SJCRH30 (cell line): Measurements from ENCODE around the gene CEP43. TPM values are rescaled to one million over a fixed set of nuclear protein-coding genes. Genes with fewer than 3 reads are reported as not detected.

Source experiments
- DNase-seq, 2 experiments: peaks; one replicate each; pipeline ENCODE4 v3.0.0-alpha.2; 2015 to 2020
- H3K27ac ChIP-seq: fragments of 250-450 bp; sonication (Bioruptor Pico); 2 replicates; pipeline ENCODE4 v1.5.1; 2020; ENCODE audit warnings: mild to moderate bottlenecking, moderate library complexity
- H3K27me3 ChIP-seq: fragments of 250-450 bp; sonication (Bioruptor Pico); 2 replicates; pipeline ENCODE4 v1.5.1; 2020; ENCODE audit warnings: mild to moderate bottlenecking, moderate library complexity
- H3K36me3 ChIP-seq: fragments of 250-450 bp; sonication (Bioruptor Pico); 2 replicates; pipeline ENCODE4 v1.5.1; 2020; ENCODE audit warnings: mild to moderate bottlenecking, moderate library complexity
- H3K4me1 ChIP-seq: fragments of 250-450 bp; sonication (Bioruptor Pico); 2 replicates; pipeline ENCODE4 v1.5.1; 2020; ENCODE audit warnings: mild to moderate bottlenecking, moderate library complexity
- H3K4me3 ChIP-seq: fragments of 250-450 bp; sonication (Bioruptor Pico); 2 replicates; pipeline ENCODE4 v1.5.1; 2020; ENCODE audit warnings: mild to moderate bottlenecking, moderate library complexity
- H3K9me3 ChIP-seq: fragments of 250-450 bp; sonication (Bioruptor Pico); replicated peaks from 2 replicates; pipeline ENCODE4 v1.5.1; 2020; ENCODE audit warnings: mild to moderate bottlenecking, moderate library complexity
- total RNA-seq: library from RNA; depleted of rRNA; stranded (reverse); fragments of >200 nt; shearing (Covaris generic); gene quantifications from 2 replicates; pipeline ENCODE4 v1.2.3, GENCODE V29; 2014

The CEP43 gene
- total RNA-seq, 1 experiment from 2014 or later: 60.2 TPM

DNA sequence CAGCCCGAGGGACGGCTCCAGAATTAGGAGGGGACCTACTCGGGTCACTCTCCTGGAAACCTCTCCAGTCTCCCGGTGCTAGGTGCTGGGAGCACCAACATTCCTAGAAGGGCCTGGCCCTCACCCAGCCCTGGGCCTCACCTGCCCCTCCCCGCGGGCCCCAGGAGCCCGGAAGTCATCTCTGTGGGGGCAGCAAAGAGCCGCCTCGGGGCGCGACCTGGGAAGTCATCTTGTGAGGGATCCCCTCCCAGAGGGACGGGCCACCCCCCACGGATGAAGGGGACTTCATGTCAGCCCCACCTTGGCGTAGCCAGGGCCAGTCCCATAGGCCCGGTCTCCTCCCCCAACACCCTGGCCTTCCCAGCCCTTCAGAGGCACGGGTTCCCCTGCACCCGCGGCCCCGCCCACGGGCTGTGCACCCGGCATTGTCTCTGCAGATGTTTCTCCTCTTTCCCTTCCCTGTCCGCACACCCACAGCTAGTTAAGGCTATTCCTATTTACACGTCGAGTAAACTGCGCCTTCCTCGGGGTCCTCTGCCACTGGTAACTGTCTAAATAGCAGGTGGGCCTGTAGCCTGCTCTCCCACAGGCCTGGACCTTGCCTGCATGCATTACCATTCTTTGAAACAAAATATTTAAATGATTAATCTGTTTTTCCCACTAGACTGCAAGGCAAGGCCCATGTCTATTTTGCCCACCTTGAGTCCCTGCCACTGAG lies 42.0 kb upstream of the CEP43 start:
- peak; percentile 40 to 63 for DNase-seq
- peak overlapping the region; percentile 38; the same call in 1 of the 2 replicates for H3K27ac ChIP-seq
- no peaks in the 10 kb centered on the region for H3K27me3 ChIP-seq
- no peaks in the 10 kb centered on the region for H3K36me3 ChIP-seq
- peak overlapping the region; percentile 91 for H3K4me3 ChIP-seq
- no peaks in the 10 kb centered on the region for H3K4me1 ChIP-seq
- no peaks in the 10 kb centered on the region for H3K9me3 ChIP-seq

DNA sequence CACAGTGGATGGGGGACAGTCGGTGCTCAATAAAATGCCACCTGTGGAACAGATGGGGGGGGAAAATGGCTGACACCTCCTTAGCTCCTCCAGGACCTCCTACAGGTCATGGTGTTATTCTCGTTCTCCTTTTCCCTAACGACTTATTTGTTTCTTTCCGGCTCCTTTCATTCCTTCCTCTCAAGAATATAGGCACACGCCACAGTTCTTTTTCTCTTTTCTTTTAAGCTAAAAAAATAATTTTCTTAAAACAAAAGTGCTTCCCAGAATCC lies 41.5 kb upstream of the CEP43 start:
- Histone ChIP-seq H3K36me3 (no peaks in the 10 kb centered on the region), H3K27ac (no peak overlapping the region), H3K4me1 (no peaks in the 10 kb centered on the region), H3K9me3 (no peaks in the 10 kb centered on the region), H3K4me3 (no peak overlapping the region), H3K27me3 (no peaks in the 10 kb centered on the region)
- no peak for DNase-seq

DNA sequence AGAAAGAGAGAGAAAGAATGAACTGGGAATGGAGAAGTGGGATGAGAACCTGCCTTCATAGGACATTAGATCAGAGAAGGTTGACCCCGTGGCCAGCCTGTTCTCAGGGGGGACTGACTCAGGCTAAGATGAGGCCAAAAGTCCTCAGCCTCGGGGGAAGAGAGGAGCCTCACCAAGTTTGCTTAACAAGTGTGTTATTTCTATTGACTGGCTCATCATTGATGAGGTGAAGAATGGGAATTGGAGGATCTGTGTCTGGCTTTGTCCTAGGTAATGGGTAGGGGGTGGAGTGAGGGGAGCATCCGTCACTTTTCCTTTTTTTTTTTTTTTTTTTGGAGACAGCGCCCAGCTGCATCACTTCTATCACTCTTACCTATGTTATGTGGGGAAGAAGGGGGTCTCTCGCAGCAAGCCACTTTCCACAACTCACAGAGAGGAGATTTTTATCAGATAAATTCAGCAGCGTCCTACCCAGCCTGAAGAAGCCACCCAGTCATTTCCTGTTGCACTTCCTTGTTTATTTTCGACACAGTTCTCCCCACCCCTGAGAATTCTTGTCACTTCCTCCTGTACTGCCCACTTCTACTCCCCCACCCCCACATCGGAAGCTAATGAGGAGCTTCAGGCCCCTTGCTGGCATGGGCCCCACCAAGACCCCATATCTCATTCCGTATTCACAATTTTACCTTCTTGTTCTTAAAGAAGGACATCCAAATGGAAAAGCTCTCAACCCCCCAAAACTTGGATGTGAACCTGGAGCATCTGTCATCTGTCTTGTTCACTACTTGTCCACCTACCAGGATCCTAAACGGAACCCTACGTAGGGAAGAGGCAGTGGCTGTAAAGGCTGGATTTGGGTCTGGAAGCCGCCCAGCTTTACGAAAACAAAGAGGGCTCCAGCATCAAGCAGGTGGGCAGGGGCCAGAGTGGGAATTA lies 40.0 kb upstream of the CEP43 start:
- Histone ChIP-seq H3K27ac (no peak overlapping the region), H3K4me1 (no peaks in the 10 kb centered on the region), H3K9me3 (no peaks in the 10 kb centered on the region; the same call in 1 of the 2 replicates), H3K27me3 (no peaks in the 10 kb centered on the region), H3K4me3 (no peak overlapping the region), H3K36me3 (no peaks in the 10 kb centered on the region)
- DNase-seq: no peak

DNA sequence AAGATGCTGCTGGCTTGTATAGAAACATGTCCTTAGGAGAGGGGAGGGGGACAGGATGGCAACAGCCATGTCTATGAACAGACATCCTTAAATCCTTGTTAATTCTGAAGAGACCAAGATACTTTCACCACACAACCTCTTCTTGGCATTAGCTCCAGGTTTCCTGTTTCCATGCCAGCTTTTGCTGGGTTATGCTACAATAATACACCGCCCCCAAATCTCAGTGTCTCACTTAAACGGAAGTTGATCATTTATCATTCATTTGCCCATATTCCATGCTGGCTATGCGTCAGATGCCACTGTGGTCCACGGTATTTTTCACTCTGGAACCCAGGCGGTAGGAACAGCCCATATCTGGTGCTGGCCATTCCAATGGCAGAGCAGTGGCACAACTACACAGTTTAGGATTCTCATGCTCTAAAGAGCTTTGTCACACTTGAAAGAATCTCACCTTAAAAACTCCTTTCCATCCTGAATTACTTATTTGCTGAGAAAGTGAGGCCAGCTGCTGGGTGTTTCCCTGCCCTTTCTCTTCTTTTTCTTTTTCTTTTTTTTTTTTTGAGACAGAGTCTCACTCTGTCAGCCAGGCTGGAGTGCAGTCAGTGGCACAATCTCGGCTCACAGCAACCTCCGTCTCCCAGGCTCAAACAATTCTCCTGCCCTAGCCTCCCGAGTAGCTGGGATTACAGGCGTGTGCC lies 39.1 kb upstream of the CEP43 start:
- DNase-seq: no peak
- Histone ChIP-seq H3K27ac (no peak overlapping the region), H3K9me3 (no peaks in the 10 kb centered on the region; the same call in 1 of the 2 replicates), H3K36me3 (no peaks in the 10 kb centered on the region), H3K4me3 (no peak overlapping the region), H3K27me3 (no peaks in the 10 kb centered on the region), H3K4me1 (no peaks in the 10 kb centered on the region)

DNA sequence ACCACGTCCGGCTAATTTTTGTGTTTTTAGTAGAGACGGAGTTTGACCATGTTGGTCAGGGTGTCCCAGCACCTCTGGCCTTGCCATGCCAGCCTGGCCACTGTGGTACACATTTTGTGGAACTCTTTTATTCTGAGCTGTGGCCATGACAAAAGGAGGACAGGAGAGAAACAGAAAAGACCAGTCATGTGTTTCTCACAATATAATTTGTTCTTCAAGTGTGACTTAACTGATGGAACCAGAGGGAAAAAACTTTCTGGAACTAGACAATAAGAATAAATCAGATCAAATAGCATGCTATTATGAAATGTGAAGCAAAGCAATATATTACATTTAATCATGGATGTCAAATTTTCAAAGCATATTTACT lies 38.6 kb upstream of the CEP43 start:
- no peak for DNase-seq
- no peak overlapping the region for H3K4me3 ChIP-seq
- H3K27me3 ChIP-seq: no peaks in the 10 kb centered on the region
- no peaks in the 10 kb centered on the region; the same call in 1 of the 2 replicates for H3K9me3 ChIP-seq
- no peak overlapping the region for H3K27ac ChIP-seq
- H3K4me1 ChIP-seq: no peaks in the 10 kb centered on the region
- H3K36me3 ChIP-seq: no peaks in the 10 kb centered on the region

DNA sequence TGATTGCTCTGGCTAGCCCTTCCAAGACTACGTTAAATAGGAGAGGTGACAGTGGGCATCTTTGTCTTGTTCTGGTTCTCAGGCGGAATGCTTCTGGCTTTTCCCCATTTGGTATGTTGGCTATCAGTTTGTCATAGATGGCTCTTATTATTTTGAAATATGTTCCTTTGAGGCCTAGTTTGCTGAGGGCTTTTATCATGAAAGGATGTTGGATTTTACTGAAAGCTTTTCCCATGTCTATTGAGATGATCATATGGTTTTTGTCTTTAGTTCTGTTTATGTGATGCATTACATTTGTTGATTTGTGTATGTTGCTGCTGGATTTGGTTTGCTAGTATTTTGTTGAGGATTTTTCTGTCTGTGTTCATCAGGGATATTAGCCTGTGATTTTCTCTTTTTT lies 32.9 kb upstream of the CEP43 start:
- DNase-seq: no peak
- Histone ChIP-seq H3K4me1 (no peaks in the 10 kb centered on the region), H3K9me3 (peaks cover 7% of the 10 kb centered on the region; the same call in 1 of the 2 replicates), H3K4me3 (no peak overlapping the region), H3K36me3 (no peaks in the 10 kb centered on the region), H3K27me3 (no peaks in the 10 kb centered on the region), H3K27ac (no peak overlapping the region)

DNA sequence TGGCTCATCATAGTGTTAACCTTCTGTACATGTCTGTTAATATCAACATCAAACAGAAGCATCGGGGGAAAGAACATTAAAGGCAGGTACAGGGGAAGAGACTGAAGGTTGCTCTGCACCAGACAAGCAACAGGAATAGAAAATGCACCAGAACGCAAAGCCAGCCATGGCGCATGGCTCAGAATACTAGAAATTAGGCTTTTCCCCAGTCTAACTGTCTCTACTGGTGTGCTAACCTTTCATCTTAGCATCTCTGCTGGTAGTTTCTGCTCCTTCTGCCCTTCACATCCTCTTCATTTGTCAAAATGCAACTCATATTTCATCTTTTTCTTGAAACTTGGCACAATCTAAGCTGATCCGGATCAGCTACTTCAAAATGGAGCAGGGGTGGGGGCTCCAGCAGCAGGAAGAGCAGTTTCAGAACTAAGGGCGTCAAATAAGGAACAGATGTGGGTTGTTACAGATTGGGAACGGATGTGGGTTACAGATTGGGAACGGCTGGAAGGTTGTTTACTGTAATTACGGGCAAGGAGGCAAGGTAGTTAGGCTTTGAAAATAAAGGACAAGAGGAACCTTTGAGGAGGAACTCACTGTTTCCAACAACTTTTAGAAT lies 29.7 kb upstream of the CEP43 start:
- H3K27me3 ChIP-seq: no peaks in the 10 kb centered on the region
- H3K9me3 ChIP-seq: peaks cover 7% of the 10 kb centered on the region; the same call in 1 of the 2 replicates
- no peak overlapping the region for H3K27ac ChIP-seq
- H3K36me3 ChIP-seq: no peaks in the 10 kb centered on the region
- no peak overlapping the region for H3K4me3 ChIP-seq
- no peaks in the 10 kb centered on the region for H3K4me1 ChIP-seq
- no peak for DNase-seq

DNA sequence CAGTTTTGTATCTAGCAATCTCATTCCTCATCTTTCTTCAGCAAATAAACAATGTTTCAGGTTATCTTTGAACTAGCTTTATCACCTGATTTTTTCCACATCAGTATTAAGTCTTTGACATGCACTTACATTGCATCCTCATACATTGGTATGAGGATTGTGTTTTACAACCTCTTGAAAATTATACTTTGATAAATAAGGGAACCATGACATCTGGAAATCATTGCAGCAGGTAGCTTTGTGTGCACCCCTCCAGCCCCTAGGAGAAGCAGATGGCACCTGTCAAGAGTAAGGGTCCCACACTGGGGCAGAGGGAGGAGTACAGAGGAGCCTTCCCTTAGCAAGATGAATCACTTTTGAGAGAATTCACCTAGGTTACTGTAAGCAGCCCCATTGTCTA lies 29.1 kb upstream of the CEP43 start:
- Histone ChIP-seq H3K4me3 (no peak overlapping the region), H3K27ac (no peak overlapping the region), H3K4me1 (no peaks in the 10 kb centered on the region), H3K36me3 (no peaks in the 10 kb centered on the region), H3K9me3 (peaks cover 7% of the 10 kb centered on the region; the same call in 1 of the 2 replicates), H3K27me3 (no peaks in the 10 kb centered on the region)
- DNase-seq: no peak

DNA sequence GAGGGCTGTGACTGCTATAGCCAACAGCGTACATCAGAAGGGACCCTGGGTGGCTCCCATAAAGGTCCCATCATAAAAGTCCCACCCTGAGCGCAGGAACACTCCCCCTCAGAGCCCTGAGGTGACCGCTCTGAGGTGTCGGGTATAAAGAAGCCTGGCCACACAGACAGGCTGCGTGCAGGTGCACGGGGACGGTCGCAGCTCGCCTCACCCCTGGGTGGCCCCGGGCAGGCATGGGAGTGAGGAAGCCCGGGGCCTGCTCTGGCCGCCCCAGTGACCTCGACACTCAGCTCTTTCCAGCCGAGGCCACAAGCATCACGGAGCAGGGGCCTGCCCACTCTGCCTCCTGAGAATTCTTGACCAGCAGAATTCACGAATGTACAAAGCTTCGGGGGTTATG lies 28.4 kb upstream of the CEP43 start:
- no peak for DNase-seq
- H3K27me3 ChIP-seq: no peaks in the 10 kb centered on the region
- H3K4me1 ChIP-seq: no peaks in the 10 kb centered on the region
- no peak overlapping the region for H3K27ac ChIP-seq
- no peaks in the 10 kb centered on the region for H3K36me3 ChIP-seq
- H3K4me3 ChIP-seq: no peak overlapping the region
- peaks cover 7% of the 10 kb centered on the region; the same call in 1 of the 2 replicates for H3K9me3 ChIP-seq

DNA sequence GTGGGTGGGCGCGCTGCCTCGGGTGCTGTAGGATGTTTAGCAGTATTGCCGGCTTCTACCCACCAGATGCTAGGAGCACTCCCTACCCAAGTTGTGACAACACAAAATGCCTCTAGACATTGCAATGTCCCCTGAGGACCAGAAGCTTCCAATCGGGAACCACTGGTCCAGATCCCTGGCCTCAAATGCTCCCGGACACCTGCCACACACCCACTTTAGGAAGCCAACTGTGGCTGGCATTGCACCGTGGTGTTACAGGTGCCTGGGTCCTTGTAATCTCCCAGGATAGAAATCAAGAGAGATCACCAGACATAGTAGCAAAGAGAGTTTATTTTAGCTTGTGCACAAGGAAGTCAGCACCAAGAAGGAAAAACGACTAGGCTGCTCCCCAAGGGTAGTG lies 27.9 kb upstream of the CEP43 start:
- Histone ChIP-seq H3K4me3 (no peak overlapping the region), H3K27ac (no peak overlapping the region), H3K27me3 (no peaks in the 10 kb centered on the region), H3K4me1 (no peaks in the 10 kb centered on the region), H3K36me3 (no peaks in the 10 kb centered on the region), H3K9me3 (peaks cover 3% of the 10 kb centered on the region; the same call in 1 of the 2 replicates)
- DNase-seq: no peak

DNA sequence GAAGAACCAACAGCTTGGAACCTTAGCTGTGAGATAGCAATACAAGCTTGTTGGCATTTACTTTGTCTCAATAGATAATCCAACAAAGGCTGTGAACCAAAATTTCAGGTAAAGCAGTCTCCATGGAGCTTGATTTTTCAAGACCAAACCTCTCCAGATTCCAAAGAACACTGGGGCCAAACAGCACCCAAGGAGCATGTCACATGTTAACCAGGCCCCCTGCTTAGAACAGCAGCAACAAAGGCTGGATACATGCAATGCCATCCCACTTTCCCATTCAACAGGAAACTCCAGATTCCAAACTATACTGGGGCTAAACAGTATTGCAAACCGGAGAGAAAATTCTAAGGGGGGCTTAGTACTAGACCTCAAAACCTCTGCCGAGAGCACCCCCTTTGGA lies 27.1 kb upstream of the CEP43 start:
- Histone ChIP-seq H3K9me3 (no peaks in the 10 kb centered on the region), H3K27ac (no peak overlapping the region), H3K27me3 (no peaks in the 10 kb centered on the region), H3K36me3 (no peaks in the 10 kb centered on the region), H3K4me1 (no peaks in the 10 kb centered on the region), H3K4me3 (no peak overlapping the region)
- DNase-seq: no peak

DNA sequence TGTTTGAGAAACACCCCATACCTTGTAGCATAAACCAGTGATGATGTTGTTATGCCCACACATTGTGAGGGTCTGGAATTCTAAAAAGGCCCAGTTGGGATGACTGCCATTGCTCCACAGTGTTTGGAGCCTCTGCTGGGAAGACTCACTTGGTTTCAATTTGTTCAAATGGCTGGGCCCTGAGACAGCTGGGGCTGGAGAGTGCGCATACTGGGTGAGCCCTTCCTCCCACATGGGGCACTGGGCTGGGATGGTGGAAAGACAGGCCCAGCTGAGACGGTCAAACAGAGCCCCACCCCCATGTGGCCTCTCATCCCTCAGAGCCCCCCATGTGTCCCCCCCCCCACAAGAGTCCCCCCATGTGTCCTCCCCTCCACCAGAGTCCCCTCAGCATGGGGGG lies 22.6 kb upstream of the CEP43 start:
- Histone ChIP-seq H3K4me1 (no peaks in the 10 kb centered on the region), H3K4me3 (no peak overlapping the region), H3K27me3 (no peaks in the 10 kb centered on the region), H3K27ac (no peak overlapping the region), H3K9me3 (no peaks in the 10 kb centered on the region), H3K36me3 (peaks cover 26% of the 10 kb centered on the region)
- DNase-seq: no peak

DNA sequence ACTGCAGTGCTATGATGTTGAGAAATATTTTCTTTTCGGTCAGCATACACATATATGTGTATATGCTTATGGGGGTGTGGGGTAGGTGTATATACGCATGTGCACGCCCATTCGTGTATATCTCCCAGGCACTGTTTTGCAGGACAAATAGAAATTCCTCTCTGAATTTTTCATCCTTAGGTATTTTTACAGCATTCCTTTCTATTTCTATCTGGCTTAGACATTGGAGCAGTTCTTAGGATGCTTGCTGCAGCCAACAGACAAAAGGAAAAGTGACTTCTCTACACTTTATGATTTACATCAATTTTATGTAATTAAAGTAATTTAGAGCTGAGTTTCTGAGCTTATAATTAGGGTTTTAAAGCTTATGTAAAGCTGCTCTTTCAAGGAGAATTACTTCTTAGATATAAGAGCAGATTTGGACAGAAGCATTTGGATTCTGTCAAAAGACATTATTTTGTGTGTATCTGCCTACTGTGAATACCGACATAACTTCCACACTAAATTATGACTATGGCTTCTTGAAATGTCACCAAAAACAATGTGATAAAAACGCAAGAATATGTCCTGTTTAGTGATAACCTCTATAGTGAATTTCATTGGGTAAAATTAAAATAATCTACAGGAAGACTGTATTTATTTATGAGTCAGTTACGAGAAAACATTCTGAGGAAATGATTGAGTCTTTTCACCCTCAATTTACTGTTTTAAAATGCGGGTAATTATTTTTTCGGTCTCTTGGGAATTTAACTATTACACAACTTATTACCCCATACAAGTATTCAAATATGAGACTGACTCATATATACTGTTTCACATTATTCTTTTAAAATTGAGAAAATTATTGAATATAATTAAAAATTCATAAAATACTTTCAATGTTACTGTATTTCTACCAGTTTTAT lies 21.3 kb upstream of the CEP43 start:
- no peaks in the 10 kb centered on the region for H3K27me3 ChIP-seq
- no peaks in the 10 kb centered on the region for H3K4me1 ChIP-seq
- no peaks in the 10 kb centered on the region for H3K9me3 ChIP-seq
- H3K36me3 ChIP-seq: peaks cover 32% of the 10 kb centered on the region
- no peak overlapping the region for H3K4me3 ChIP-seq
- no peak overlapping the region for H3K27ac ChIP-seq
- no peak for DNase-seq

DNA sequence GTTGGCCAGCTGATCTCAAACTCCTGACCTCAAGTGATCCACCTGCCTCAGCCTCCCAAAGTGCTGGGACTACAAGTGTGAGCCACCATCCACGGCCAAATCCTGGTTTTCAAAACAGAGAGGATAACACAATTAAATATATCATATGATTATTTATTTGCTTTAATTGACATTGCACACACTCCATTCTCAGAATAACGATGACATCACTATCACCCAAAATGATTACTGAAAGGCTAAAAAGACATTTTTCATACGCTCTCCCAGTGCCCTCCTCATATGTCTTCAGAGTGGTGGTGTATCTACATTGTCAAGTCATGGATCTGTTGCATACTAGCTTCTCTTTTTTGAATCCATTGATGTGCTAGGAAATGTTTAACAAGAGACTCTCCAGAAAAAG lies 18.5 kb upstream of the CEP43 start:
- Histone ChIP-seq H3K27me3 (no peaks in the 10 kb centered on the region), H3K9me3 (no peaks in the 10 kb centered on the region)
- DNase-seq: no peak

More for the DNA sequence above, 18.5 kb upstream of the CEP43 start:
- no peaks in the 10 kb centered on the region for H3K4me1 ChIP-seq
- H3K4me3 ChIP-seq: no peak overlapping the region
- H3K27ac ChIP-seq: no peak overlapping the region
- H3K36me3 ChIP-seq: peaks cover 46% of the 10 kb centered on the region
